ENCODE data around the gene FBXW12.

GRCh38 chr3:48419149-48419548, 47.1 kb downstream of the FBXW12 start:
- TF ChIP-seq CTCF (IDR thresholded peaks at IDR 0.05; ENCODE audit: insufficient read depth, low read length) = no peak
- no peak for TF ChIP-seq GABPA (IDR thresholded peaks at IDR 0.05; ENCODE audit: low read depth)
- TF ChIP-seq POLR2AphosphoS5 (IDR thresholded peaks at IDR 0.05; ENCODE audit: low read depth) = no peak
- TF ChIP-seq REST (IDR thresholded peaks at IDR 0.05; ENCODE audit: insufficient replicate concordance, low read depth) = no peak
- no peak for TF ChIP-seq SPI1 (IDR thresholded peaks at IDR 0.05; ENCODE audit: borderline replicate concordance, low read depth)

All from HL-60 (cell line).